SH-SY5Y (cell line): Measurements from ENCODE around the gene CCDC122.

ENCODE experiments used
- GATA2 ChIP-seq: IDR thresholded peaks from 2 replicates; pipeline ENCODE4 v1.6.1; 2011; ENCODE audit warnings: mild to moderate bottlenecking, low read depth, low read length
- GATA3 ChIP-seq: IDR thresholded peaks from 2 replicates; pipeline ENCODE4 v1.6.1; 2011; ENCODE audit warnings: low read depth, mild to moderate bottlenecking, low read length, moderate library complexity

Gene CCDC122

DNA sequence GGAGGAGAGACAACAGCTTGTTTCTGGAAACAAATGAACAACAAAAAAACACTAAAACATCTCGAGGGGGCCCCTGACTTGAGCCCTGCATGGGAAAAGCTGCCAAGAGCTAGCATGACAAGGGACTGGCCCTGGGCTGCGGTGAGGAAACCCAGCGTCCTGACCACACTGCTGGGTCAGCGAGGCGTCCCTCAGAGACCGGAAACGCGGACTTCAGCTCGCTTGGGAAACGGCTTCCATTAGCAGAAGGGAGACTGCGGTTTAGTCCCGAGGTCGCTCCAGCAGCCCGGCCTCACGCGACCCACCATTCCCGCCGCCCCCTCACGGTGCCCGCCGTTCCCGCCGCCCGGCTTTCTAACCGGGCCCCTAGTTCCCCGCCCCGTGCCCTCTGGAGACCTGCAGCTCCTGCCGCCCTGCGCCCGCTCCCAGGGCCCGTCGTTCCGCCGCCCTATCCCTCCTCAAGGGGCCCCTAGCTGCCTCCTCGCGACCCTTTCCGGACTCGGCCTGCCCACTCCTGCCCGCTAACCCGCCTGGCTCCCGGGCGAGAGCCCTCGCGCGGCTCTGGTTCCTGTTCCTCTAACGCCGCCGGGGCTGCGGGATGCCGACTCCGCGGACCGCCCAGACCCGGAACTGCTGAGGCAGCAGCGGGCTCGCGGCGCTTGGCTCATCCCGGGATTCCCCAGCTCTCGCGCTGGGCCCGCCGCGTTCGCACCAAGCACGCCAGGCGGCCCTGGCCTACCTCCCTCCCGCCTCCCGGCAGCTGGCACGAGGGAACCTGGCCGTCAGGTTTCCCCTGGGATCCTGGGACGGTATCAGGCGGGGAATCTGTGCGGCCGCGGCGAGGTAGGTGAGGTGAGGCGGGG is at the start of gene CCDC122:
TSS of gene CCDC122 (minus strand) at position 849 of the 863 bp plus-strand sequence. CDS start 10,364 bp downstream, outside the sequence.
- TF ChIP-seq GATA2 (peak; percentile 62; the same call in 1 of the 2 replicates), GATA3 (no peak)

DNA sequence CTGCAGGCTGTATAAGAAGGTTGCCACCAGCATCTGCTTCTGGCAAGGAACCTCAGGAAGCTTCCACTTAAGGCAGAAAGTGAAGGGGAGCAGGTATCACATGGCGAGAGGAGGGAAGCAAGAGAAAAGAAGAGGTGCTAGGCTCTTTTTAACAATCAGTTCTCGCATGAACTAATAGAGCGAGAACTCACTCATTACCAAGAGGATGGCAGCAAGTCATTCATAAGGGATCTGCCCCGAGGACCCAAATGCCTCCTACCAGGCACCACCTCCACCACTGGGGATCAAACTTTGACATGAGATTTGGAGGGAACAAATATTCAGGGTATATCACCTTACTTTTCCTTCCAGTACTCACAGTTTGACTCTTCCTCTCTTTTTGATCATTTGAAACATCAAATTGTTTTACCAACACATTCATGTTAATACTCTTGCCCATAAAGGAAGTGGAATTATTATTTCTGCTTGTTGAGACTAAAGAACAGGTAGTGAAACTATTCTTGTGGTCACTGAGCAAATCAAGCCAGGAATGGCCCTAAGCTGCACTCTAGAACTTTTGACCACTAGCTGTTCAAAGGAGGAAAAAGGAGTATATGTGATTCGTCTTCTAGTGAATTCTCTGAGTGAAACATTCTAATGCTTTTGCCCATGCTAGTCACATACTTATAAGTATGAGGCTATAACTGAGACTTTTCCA is 45.2 kb upstream of the CCDC122 start:
- TF ChIP-seq GATA3 (no peak), GATA2 (no peak)

DNA sequence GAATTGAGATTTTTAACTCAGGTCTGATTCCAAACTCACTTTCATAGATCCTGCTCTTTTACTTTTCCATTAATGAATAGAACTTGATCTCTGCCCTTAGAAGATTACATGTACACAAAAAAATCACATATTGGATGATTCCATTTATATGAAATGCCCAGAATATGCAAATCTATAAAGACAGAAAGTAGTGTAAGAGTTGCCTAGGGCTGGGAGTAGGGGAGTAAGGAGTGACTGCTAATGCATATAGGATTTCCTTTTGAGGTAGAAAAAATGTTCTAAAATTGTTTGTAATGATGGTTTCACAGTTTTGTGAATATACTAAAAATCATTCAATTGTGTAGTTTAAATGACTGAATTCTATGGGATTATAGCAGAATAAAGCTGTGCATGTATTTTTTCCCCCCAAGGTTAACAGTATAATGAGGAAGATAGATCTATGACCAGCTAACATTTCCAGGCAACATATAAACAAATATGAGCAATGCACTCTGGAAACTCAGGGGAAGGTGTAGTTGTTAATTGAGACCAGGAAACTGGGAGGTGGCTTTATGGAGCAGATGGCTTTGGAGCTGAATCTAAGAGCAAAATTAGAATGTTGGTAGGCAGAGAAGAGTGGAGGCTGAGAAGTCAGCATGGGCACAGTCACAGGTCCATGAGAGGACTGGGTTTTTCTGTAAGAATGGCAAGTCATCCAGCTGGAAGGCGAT is 41.6 kb upstream of the CCDC122 start:
- no peak for TF ChIP-seq GATA3
- TF ChIP-seq GATA2 = no peak

DNA sequence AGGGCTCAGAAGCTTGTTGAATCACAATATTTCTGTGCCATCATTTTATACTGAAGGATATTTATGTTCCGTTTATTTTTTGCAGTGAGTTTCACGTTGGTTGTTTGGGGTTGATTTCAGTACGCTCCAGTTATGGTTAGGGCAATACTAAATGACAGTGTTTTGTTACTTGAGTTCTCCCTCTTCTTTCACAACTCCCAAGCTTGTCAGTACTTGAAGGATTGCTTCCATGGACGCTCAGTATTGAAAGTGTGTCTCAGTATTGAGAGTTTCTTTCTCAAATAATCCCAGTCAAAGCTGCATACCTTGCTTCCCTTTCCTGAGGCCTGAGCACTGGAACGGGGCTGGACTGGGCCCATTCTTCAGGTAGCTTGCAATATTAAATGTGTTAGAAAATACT is 39.1 kb upstream of the CCDC122 start:
- no peak for TF ChIP-seq GATA2
- no peak for TF ChIP-seq GATA3

DNA sequence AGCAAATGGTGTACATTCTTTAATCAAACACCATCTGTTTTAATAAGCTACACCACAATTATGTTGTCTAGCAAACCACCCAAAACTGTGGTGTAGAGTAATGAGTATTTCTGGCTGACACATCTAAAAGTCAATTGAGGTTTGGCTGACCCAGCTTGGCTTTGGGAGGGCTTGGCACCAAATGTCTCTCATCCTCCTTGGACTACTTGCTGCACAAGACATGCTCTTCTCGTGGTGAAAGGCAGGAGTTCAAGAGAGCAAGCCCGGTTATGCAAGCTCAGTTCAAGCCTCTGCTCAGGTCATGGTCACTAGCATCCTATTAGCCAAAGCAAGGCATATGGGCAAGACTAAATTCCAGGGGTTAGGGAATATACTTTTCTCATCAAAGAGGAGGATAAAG is 37.3 kb upstream of the CCDC122 start:
- TF ChIP-seq GATA3 (no peak), GATA2 (no peak)

DNA sequence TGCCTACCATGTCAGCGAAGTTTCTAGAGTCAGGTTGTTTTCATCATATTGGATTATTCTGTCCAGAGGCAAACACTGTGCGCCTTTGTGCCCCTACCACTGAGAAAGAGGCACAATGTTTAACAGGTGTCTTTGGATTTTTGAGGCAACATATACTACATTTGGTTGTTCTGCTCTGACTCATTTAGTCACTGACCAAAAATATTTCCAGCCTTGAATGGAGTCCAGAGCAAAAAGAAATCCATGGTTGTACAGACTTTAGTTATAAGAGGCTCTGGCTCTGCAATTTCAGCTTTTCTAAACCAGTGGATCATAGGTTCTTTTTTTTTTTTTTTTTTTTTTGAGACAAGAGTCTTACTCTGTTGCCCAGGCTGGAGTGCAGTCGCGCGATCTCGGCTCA is 35.9 kb upstream of the CCDC122 start:
- TF ChIP-seq GATA2 (no peak), GATA3 (no peak)

DNA sequence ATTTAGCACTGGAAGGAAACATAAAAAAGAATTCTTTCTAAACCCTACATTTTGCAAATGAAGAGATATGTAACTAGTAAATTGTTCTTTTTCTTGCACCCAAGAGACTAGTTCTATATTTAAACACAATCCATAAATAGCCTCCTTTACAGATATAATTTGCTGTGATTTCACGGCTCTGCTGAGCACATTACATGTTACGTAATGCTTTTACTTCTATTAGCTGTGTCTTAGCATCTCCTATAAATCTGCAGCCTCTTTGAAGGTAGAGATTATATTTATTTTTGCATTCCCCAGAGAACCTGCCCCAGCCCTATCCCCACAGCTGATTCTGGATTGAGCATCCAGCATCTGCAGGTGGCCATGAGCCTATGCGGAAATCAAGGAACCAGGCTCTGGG is 32.3 kb upstream of the CCDC122 start:
- no peak for TF ChIP-seq GATA2
- no peak for TF ChIP-seq GATA3

DNA sequence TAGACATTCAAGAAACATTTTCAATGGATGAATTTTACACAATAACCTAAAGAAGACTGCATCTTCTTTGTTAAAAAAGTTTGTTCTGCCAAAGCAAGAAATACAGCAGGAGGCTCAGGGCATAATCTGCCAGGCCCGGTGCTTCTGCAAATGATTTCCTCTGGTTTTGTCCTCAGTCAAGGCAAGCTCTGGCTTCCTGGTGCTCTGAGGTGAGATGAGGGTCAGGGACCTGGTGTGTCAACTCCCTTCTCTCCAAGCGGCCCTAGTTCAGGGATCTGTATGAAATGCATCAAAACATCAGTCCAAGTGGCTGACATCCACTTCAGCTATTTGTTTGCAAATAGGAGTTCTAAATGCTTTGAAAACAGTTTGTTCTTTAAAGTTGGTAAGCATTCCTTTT is 31.7 kb upstream of the CCDC122 start:
- TF ChIP-seq GATA2 (no peak), GATA3 (no peak)

DNA sequence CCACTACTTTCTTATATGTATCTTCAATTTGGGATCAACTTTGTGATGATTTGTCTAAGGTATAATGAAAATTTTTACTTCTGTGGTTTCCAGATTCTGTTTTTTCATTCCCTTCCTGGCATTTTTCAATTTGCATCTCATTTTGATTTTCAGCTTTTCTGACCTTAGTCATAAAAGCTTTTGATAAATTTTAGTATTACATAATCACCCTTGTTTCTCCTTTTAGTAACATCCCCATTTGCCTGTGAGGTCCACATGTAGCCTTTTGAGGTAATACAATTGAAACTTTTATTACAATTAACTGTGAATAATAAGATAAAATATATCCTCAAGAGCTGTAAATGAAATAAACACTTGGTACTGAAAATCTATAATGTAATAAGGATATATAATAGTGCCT is 31.3 kb upstream of the CCDC122 start:
- TF ChIP-seq GATA2 (no peak), GATA3 (no peak)

DNA sequence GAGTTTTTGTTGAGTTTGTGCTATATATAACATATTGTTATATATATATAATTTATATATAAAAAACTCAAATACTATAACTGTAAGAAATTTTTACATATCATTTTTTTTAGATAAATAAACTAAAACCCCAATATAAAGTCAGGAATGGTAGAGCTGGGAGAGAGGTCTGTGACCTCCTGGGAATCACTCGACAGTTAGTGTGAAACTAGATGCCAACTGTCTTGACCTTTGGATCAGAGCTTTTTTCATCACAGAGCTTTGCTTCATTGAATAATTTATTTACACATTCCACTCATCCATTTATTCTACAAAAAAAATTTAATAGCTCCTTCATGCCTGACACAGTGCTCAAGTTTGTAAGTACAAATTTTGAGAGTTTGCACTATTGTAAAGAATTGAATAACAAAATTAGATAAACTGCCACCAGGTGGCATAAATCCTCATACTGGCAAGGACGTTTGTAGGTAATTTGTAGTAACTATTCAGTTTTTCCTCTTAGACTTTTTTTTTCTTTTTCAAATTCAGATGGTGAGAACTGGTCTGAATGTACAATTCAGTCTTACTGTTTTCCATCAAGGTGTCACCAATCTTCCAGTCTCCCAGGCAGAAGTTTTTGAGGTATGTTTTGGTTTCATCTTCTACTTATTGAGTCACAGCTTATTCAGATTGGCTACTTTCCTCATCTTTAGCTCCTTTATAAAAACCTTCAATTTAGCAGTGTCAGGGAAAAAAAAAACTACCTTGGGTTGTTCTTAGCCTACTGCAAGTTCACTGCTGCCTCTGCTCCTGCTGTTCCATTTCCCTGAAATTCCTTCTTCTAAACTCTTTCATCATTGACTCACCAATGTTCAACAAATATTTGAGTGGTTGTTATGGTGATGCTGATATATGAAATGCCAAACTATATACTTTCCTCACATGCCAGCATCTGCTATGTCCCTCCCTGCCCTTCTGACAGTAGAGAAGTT is 28.9 kb upstream of the CCDC122 start:
- TF ChIP-seq GATA2 = no peak

DNA sequence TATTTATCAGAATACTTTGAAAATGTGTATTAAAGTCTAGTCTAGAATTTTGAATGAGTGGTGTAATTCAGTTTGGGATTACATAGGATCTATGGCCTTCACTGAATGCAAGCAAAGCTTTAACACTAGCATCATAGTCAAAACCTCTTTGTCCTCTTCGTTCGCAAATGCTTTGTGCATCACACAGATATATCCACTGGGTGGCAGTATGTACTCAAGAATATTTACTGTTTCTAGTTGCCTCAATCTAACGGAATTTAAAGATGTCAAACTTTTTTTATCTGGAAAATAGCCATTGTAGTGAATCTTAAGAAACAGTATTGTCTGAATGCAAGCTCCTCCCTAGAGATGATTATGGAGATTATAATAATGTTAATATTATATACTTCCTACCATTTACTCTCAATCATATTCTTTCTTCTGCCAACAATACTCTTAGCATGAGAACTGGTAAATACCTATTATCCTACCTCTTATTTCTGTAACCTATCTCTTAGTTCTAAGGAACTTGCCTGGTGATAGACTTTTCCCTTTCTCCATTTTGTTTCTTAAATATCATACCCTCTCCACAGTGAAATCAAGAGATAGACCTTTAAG is 26.0 kb upstream of the CCDC122 start:
- TF ChIP-seq GATA3 = no peak
- TF ChIP-seq GATA2 = no peak

DNA sequence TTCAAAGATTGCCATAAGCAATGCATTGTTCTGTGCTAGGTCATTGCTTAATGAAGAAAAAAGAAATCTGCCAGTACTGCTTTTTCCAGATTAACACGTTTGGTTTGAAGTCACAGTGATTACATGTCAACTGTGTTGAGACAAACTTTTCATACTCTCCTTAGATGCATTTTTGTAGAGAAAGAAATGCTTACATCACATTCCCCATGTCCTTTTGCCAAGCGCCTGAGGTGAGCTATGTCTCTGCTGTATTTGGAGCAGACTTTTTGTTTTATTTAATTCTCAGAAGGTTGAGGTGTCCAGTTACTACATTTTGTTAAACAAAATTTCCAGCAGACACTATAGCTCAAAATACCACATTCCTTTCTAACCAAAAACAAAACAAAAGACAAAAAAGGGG is 16.4 kb upstream of the CCDC122 start:
- TF ChIP-seq GATA2 = no peak
- TF ChIP-seq GATA3 = no peak

DNA sequence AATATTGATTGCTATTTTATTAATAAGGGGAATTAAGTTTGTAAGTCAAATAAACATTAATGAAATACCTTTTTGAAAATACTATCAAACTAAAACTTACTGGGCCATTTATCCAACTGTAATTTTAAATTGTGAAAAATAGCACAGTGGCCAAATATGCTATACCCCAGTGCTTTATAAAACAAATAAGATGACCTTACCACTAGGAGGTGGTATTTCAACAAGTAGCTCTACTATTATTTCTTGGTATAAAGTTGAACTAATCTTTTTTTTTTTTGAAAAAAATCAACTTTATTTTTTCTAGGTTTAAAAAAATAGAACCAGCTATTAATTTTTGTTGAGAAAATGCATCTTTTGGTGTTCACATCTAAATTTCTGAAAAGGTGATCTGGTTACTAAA is 14.9 kb upstream of the CCDC122 start:
- TF ChIP-seq GATA3 = no peak
